Liver (tissue), 9 donors: Measurements from ENCODE around the gene PIERCE2. TPM values are rescaled to one million over a fixed set of nuclear protein-coding genes. Genes with fewer than 3 reads are reported as not detected.
"Not testable (repeated sequence)": the region's sequence is repeated elsewhere in the genome, so short reads cannot be mapped to it uniquely, and the experiment has no call there.

Experiments
- DNase-seq: peaks from one replicate; pipeline ENCODE4 v3.0.0-alpha.2; 2017; ENCODE audit warnings: low spot score
- H3K27ac ChIP-seq, 2 donors: one replicate each; pipeline ENCODE4 v1.7.0; 2013; ENCODE audit warnings: inconsistent platforms in 2 of 2, low read length in 2 of 2, control low read depth in 1 of 2, low read depth in 1 of 2, mild to moderate bottlenecking in 1 of 2
- H3K27me3 ChIP-seq, 4 donors: one replicate each; pipeline versions ENCODE4 v1.6.1 to v1.7.0; 2013; ENCODE audit warnings: low read length in 3 of 4, inconsistent platforms in 1 of 4, mild to moderate bottlenecking in 1 of 4, moderate library complexity in 1 of 4; ENCODE audit not compliant: control insufficient read depth in 4 of 4, insufficient read depth in 4 of 4
- H3K36me3 ChIP-seq, 4 donors: one replicate each; pipeline versions ENCODE4 v1.6.1 to v1.7.0; 2013; ENCODE audit warnings: low read length in 3 of 4, mild to moderate bottlenecking in 3 of 4, low read depth in 1 of 4, moderate library complexity in 1 of 4; ENCODE audit not compliant: control insufficient read depth in 4 of 4, insufficient read depth in 3 of 4
- H3K4me1 ChIP-seq, 4 donors: one replicate each; pipeline versions ENCODE4 v1.6.1 to v1.7.0; 2013; ENCODE audit warnings: low read length in 3 of 4, mild to moderate bottlenecking in 3 of 4, moderate library complexity in 1 of 4; ENCODE audit not compliant: control insufficient read depth in 4 of 4, insufficient read depth in 4 of 4
- H3K4me3 ChIP-seq, 3 donors: one replicate each; pipeline versions ENCODE4 v1.6.1 to v1.7.0; 2013; ENCODE audit warnings: low read length in 3 of 3, control low read depth in 1 of 3, low read depth in 1 of 3, mild to moderate bottlenecking in 1 of 3
- H3K9ac ChIP-seq, 2 donors: one replicate each; pipeline ENCODE4 v1.7.0; 2013; ENCODE audit warnings: low read length in 2 of 2, mild to moderate bottlenecking in 2 of 2, moderate library complexity in 2 of 2, control low read depth in 1 of 2, low read depth in 1 of 2
- H3K9me3 ChIP-seq, 4 donors: one replicate each; pipeline versions ENCODE4 v1.6.1 to v1.7.0; 2013; ENCODE audit warnings: low read length in 3 of 4; ENCODE audit not compliant: control insufficient read depth in 4 of 4
- RAD21 ChIP-seq, 2 donors: IDR thresholded peaks; 2 replicates each; pipeline ENCODE4 v1.6.1; 2016; ENCODE audit warnings: antibody characterized with exemption in 2 of 2, mild to moderate bottlenecking in 2 of 2
- SP1 ChIP-seq: IDR thresholded peaks from 2 replicates; pipeline ENCODE4 v1.6.1; 2018; ENCODE audit warnings: antibody characterized with exemption, mild to moderate bottlenecking
- YY1 ChIP-seq: IDR thresholded peaks from 2 replicates; pipeline ENCODE4 v1.6.1; 2016; ENCODE audit warnings: antibody characterized with exemption, mild to moderate bottlenecking
- WGBS: extraction: QIAGEN DNeasy Blood & Tissue Kit; methylation state at CpG from one replicate; pipeline ENCODE4 v1.1.7; 2013; 5-methylcytosine and 5-hydroxymethylcytosine counted together
- polyA plus RNA-seq, 2 donors: library from polyadenylated mRNA; stranded (reverse) in 1 of 2; unstranded in 1 of 2; fragments of 200-250 nt in 1 of 2; fragments of >200 nt in 1 of 2; fragmentation: Nextera tagmentation in 1 of 2; extraction: Ambion mirVana in 1 of 2; gene quantifications; one replicate each; pipeline versions ENCODE4 v1.2.1 to v1.2.3, GENCODE V29; 2013 to 2015
- total RNA-seq, 2 donors: library from RNA; depleted of rRNA; stranded (reverse); fragments of >200 nt; gene quantifications; one replicate each; pipeline ENCODE4 v1.2.3, GENCODE V29; 2014
- TF ChIP-seq, protein P1 (sequence below): fragments of 150-350 bp; IDR thresholded peaks from 2 replicates; pipeline ENCODE4 v1.5.1; 2017; ENCODE audit warnings: improper control_type of control experiment, low read depth, low read length; ENCODE audit not compliant: missing input control
- donor health status: healthy.
- donor health status: healthy.
- donor health status: healthy.
- donor health status: healthy.
- donor health status: healthy.

The PIERCE2 gene
- total and polyA plus RNA-seq, 4 donors, result 0.23 to 0.83 (median 0.78) TPM; not detected in 1

DNA sequence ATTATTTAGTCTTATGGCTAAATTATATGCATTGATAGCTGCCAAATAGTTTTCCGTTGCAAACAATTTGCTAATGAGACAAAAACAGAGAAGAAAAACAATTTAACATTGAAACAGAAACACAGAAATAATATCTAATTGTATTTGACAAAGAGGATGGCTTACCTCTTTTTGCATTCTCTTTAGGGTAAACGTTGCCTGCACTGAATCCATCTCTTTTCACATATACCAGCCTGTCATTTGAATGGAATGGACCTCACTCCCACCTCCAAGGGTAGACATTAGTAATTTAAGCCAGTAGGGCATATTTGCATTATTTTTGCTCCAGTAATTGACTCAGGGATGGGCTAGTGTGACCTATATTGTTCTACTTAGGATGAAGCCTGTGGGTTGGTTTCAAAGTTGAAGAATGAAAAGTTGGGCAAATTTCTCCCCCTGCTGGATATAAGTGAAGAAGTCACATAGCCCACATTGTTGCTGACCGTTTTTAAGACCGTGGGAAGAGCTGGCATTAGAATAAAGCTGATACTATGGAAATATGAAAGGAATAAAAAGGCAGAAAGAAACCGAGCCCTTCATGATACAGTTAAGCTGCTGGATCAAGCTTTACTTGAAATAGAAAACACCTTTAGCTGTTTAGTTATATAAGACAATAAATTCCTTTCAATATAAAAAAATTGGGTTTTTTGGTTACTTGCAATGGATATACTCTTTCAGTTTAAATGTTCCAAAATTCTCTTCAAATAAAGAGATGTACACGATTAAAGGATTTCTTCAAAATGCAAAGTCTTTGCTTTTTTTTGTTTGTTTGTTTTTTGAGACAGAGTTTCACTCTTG, 26.9 kb downstream of the PIERCE2 start:
- no peaks in the 10 kb centered on the region for H3K4me1 ChIP-seq
- WGBS, result 23% methylated on average over 6 of the region's 6 CpGs
- no peak overlapping the region for H3K9ac ChIP-seq
- H3K9me3 ChIP-seq, result no peaks in the 10 kb centered on the region
- no peak overlapping the region for H3K4me3 ChIP-seq
- H3K27me3 ChIP-seq, result no peaks in the 10 kb centered on the region
- no peak overlapping the region for H3K27ac ChIP-seq
- TF ChIP-seq SP1 (no peak), RAD21 (IDR thresholded peaks at IDR 0.05) (peak; percentile 78 to 86), YY1 (no peak)
- TF ChIP-seq, protein P1, sequence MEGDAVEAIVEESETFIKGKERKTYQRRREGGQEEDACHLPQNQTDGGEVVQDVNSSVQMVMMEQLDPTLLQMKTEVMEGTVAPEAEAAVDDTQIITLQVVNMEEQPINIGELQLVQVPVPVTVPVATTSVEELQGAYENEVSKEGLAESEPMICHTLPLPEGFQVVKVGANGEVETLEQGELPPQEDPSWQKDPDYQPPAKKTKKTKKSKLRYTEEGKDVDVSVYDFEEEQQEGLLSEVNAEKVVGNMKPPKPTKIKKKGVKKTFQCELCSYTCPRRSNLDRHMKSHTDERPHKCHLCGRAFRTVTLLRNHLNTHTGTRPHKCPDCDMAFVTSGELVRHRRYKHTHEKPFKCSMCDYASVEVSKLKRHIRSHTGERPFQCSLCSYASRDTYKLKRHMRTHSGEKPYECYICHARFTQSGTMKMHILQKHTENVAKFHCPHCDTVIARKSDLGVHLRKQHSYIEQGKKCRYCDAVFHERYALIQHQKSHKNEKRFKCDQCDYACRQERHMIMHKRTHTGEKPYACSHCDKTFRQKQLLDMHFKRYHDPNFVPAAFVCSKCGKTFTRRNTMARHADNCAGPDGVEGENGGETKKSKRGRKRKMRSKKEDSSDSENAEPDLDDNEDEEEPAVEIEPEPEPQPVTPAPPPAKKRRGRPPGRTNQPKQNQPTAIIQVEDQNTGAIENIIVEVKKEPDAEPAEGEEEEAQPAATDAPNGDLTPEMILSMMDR, result peak; percentile 53
- H3K36me3 ChIP-seq, result no peaks in the 10 kb centered on the region
- DNase-seq, result no peak

DNA sequence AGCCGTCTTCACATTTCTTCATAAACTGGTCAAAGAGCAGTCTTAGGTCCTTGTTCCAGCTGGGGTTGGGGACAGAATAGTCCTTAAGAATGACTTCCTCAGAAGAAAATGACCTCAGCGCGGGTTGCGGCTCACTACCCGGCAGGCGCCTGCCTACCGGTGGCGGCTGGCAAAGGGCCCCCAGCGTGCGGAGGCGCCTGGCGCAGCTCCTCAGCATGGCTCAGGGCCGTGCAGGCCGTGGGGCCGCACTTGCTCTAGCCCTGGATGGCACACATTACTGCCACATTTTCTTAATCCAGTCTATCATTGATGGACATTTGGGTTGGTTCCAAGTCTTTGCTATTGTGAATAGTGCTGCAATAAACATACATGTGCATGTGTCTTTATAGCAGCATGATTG, 34.8 kb downstream of the PIERCE2 start:
- not testable (repeated sequence) for DNase-seq, H3K4me1 ChIP-seq, H3K4me3 ChIP-seq, H3K27ac ChIP-seq, H3K9me3 ChIP-seq, H3K36me3 ChIP-seq, H3K9ac ChIP-seq, H3K27me3 ChIP-seq
- WGBS, result 94% methylated on average over 15 of the region's 15 CpGs

DNA sequence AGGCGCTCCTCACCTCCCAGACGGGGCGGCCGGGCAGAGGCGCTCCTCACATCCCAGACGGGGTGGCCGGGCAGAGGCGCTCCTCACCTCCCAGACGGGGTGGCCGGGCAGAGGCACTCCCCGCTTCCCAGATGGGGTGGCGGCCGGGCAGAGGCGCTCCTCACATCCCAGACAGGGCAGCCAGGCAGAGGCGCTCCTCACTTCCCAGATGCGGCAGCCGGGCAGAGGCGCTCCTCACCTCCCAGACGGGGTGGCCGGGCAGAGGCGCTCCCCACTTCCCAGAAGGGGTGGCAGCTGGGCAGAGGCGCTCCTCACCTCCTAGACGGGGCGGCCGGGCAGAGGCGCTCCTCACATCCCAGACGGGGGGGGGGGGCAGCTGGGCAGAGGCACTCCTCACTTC, 37.6 kb downstream of the PIERCE2 start:
- H3K4me1 ChIP-seq, H3K27ac ChIP-seq, DNase-seq, H3K9ac ChIP-seq, H3K27me3 ChIP-seq, H3K4me3 ChIP-seq, H3K9me3 ChIP-seq, H3K36me3 ChIP-seq: not testable (repeated sequence)
- WGBS, result 94% methylated on average over 27 of the region's 27 CpGs

DNA sequence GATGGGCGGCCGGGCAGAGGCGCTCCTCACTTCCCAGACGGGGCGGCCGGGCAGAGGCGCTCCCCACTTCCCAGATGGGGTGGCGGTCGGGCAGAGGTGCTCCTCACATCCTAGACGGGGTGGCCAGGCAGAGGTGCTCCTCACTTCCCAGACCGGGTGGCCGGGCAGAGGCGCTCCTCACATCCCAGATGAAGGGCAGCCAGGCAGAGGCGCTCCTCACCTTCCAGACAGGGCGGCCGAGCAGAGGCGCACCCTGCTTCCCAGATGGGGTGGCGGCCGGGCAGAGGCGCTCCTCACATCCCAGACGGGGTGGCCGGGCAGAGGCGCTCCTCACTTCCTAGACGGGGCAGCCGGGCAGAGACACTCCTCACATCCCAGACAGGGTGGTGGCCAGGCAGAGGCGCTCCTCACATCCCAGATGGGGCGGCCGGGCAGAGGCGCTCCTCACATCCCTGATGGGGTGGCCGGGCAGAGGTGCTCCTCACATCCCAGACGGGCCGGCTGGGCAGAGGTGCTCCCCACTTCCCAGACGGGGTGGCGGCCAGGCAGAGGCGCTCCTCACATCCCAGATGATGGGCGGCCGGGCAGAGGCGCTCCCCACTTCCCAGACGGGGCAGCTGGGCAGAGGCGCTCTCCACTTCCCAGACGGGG, 38.2 kb downstream of the PIERCE2 start:
- H3K4me3 ChIP-seq, H3K27me3 ChIP-seq, H3K9ac ChIP-seq, H3K4me1 ChIP-seq, DNase-seq, H3K9me3 ChIP-seq, H3K36me3 ChIP-seq, H3K27ac ChIP-seq: not testable (repeated sequence)
- WGBS, result 97% methylated on average over 41 of the region's 41 CpGs

DNA sequence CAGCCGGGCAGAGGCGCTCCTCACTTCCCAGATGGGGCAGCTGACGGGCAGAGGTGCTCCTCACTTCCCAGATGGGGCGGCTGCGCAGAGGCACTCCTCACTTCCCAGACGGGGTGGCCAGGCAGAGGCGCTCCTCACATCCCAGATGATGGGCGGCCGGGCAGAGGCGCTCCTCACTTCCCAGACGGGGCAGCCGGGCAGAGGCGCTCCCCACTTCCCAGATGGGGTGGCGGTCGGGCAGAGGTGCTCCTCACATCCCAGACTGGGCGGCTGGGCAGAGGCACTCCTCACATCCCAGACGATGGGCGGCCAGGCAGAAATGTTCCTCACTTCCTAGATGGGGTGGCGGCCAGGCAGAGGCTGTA, 38.7 kb downstream of the PIERCE2 start:
- not testable (repeated sequence) for H3K36me3 ChIP-seq, DNase-seq

More for the DNA sequence above, 38.7 kb downstream of the PIERCE2 start:
- not testable (repeated sequence) for H3K4me3 ChIP-seq, H3K9ac ChIP-seq, H3K27me3 ChIP-seq, H3K4me1 ChIP-seq, H3K27ac ChIP-seq, H3K9me3 ChIP-seq
- WGBS, result 95% methylated on average over 19 of the region's 19 CpGs
